HepG2 (cell line): Measurements from ENCODE around the gene SDC4. TPM values are rescaled to one million over a fixed set of nuclear protein-coding genes. Genes with fewer than 3 reads are reported as not detected.
A peak's percentile ranks its signal among the peaks of the same experiment; 100 is the strongest.

Experiments
- CBX1 ChIP-seq: IDR thresholded peaks from one replicate; pipeline ENCODE4 v1.6.1; 2016; ENCODE audit warnings: antibody characterized with exemption, low read depth
- ELF3 ChIP-seq: IDR thresholded peaks from 2 replicates; pipeline ENCODE4 v1.6.1; 2016; ENCODE audit warnings: missing genetic modification reagents, missing compliant biosample characterization
- FOXA1 ChIP-seq, 2 experiments: fragments of 450-650 bp in 1 of 2; sonication (generic) in 1 of 2; formaldehyde crosslinking in 1 of 2; IDR thresholded peaks; 2 replicates each; pipeline versions ENCODE4 v1.4.0 to v1.6.1; 2016 to 2020; ENCODE audit warnings: missing genetic modification reagents in 1 of 2
- GATAD2A ChIP-seq: IDR thresholded peaks from 2 replicates; pipeline ENCODE4 v1.6.1; 2016
- MED1 ChIP-seq: sonication (generic); formaldehyde crosslinking; IDR thresholded peaks from 2 replicates; pipeline ENCODE4 v1.4.0; 2020; ENCODE audit warnings: missing genetic modification reagents
- PHF5A ChIP-seq: IDR thresholded peaks from one replicate; pipeline ENCODE4 v1.6.1; 2018; ENCODE audit warnings: low read depth, missing genetic modification reagents; ENCODE audit not compliant: unreplicated experiment
- SIN3B ChIP-seq: fragments of 150-350 bp; IDR thresholded peaks from 2 replicates; pipeline ENCODE4 v1.6.1; 2014; ENCODE audit warnings: low read length
- SMAD9 ChIP-seq: sonication (generic); formaldehyde crosslinking; IDR thresholded peaks from 2 replicates; pipeline ENCODE4 v1.5.1; 2020; ENCODE audit warnings: mild to moderate bottlenecking, missing genetic modification reagents
- SMARCC2 ChIP-seq: fragments of 450-650 bp; IDR thresholded peaks from 2 replicates; pipeline ENCODE4 v1.6.1; 2017; ENCODE audit warnings: antibody characterized with exemption, mild to moderate bottlenecking
- ZBTB8A ChIP-seq: sonication (generic); formaldehyde crosslinking; IDR thresholded peaks from 2 replicates; pipeline ENCODE4 v1.4.0; 2020; ENCODE audit warnings: mild to moderate bottlenecking, low read depth, missing genetic modification reagents, borderline replicate concordance
- ZNF253 ChIP-seq: sonication (generic); formaldehyde crosslinking; IDR thresholded peaks from 2 replicates; pipeline ENCODE4 v1.8.0; 2022; ENCODE audit warnings: mild to moderate bottlenecking, missing genetic modification reagents, borderline replicate concordance
- ZNF451 ChIP-seq: sonication (generic); formaldehyde crosslinking; IDR thresholded peaks from 2 replicates; pipeline ENCODE4 v1.5.0; 2020; ENCODE audit warnings: mild to moderate bottlenecking, missing genetic modification reagents
- ZNF468 ChIP-seq: sonication (generic); formaldehyde crosslinking; IDR thresholded peaks from 2 replicates; pipeline ENCODE4 v1.8.0; 2022; ENCODE audit warnings: mild to moderate bottlenecking, moderate library complexity, missing genetic modification reagents
- ZUFSP ChIP-seq: sonication (generic); formaldehyde crosslinking; IDR thresholded peaks from 2 replicates; pipeline ENCODE4 v1.9.0; 2021; ENCODE audit warnings: missing genetic modification reagents, mild to moderate bottlenecking, borderline replicate concordance
- polyA plus RNA-seq, 8 experiments: library from polyadenylated mRNA; depleted of rRNA in 3 of 8; stranded (reverse) in 7 of 8; unstranded in 1 of 8; fragments of >200 nt; fragmentation: Illumina TruSeq in 4 of 8; extraction: Trizol in 4 of 8; gene quantifications; 2 replicates each; pipeline versions ENCODE4 v1.2.1 to v1.2.3, GENCODE V29; 2011 to 2016; ENCODE audit warnings: low read depth in 4 of 8, missing spikeins in 1 of 8, mixed read lengths in 1 of 8; ENCODE audit not compliant: insufficient read depth in 1 of 8
- total RNA-seq, 5 experiments: library from RNA; depleted of rRNA; stranded (reverse); fragments of >200 nt; fragmentation: Illumina TruSeq; extraction: Trizol; gene quantifications; 2 replicates each; pipeline ENCODE4 v1.2.3, GENCODE V29; 2016; ENCODE audit warnings: low read depth in 1 of 5
- TF ChIP-seq, protein P1 (sequence below), 2 experiments: sonication (generic) in 1 of 2; formaldehyde crosslinking in 1 of 2; IDR thresholded peaks; 2 replicates each; pipeline versions ENCODE4 v1.4.0 to v1.6.1; 2018 to 2020; ENCODE audit warnings: missing genetic modification reagents in 2 of 2, borderline replicate concordance in 1 of 2, low read depth in 1 of 2, mild to moderate bottlenecking in 1 of 2, missing biosample characterization in 1 of 2
- TF ChIP-seq, protein P2 (sequence below): IDR thresholded peaks from 2 replicates; pipeline ENCODE4 v1.6.1; 2012; ENCODE audit warnings: low read depth, low read length, improper control_type of control experiment
- TF ChIP-seq, protein P3 (sequence below): IDR thresholded peaks from 2 replicates; pipeline ENCODE4 v1.6.1; 2016; ENCODE audit warnings: low read depth, control low read depth
- TF ChIP-seq, protein P4 (sequence below): IDR thresholded peaks from 2 replicates; pipeline ENCODE4 v1.4.0; 2020; ENCODE audit warnings: mild to moderate bottlenecking, missing genetic modification reagents

SDC4 gene
- total and polyA plus RNA-seq, 2 of the 13 experiments (the other 11 are each of a cell fraction or from before 2014, with no cell fraction given), result 49.0 to 65.1 TPM

- TF ChIP-seq, protein P1, sequence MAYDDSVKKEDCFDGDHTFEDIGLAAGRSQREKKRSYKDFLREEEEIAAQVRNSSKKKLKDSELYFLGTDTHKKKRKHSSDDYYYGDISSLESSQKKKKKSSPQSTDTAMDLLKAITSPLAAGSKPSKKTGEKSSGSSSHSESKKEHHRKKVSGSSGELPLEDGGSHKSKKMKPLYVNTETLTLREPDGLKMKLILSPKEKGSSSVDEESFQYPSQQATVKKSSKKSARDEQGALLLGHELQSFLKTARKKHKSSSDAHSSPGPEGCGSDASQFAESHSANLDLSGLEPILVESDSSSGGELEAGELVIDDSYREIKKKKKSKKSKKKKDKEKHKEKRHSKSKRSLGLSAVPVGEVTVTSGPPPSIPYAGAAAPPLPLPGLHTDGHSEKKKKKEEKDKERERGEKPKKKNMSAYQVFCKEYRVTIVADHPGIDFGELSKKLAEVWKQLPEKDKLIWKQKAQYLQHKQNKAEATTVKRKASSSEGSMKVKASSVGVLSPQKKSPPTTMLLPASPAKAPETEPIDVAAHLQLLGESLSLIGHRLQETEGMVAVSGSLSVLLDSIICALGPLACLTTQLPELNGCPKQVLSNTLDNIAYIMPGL (CRISPR knock-in tag; IDR thresholded peaks at IDR 0.05; ENCODE audit: borderline replicate concordance in 1 of 2, low read depth in 1 of 2), result 0 out of 4 replicates have a peak, but pooled peaks of 1 of the 2 experiments have one; percentile 17
- no peak for TF ChIP-seq SMARCC2
- TF ChIP-seq ZUFSP (CRISPR knock-in tag), result no peak
- TF ChIP-seq, protein P2, sequence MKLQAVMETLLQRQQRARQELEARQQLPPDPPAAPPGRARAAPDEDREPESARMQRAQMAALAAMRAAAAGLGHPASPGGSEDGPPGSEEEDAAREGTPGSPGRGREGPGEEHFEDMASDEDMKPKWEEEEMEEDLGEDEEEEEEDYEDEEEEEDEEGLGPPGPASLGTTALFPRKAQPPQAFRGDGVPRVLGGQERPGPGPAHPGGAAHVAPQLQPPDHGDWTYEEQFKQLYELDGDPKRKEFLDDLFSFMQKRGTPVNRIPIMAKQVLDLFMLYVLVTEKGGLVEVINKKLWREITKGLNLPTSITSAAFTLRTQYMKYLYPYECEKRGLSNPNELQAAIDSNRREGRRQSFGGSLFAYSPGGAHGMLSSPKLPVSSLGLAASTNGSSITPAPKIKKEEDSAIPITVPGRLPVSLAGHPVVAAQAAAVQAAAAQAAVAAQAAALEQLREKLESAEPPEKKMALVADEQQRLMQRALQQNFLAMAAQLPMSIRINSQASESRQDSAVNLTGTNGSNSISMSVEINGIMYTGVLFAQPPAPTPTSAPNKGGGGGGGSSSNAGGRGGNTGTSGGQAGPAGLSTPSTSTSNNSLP, result peak; percentile 1; the same call in 1 of the 2 replicates
- TF ChIP-seq ZBTB8A, result 0 out of 2 replicates have a peak, but pooled peaks have one; percentile 20
- peak; percentile 66 for TF ChIP-seq CBX1
- TF ChIP-seq MED1, result no peak
- no peak for TF ChIP-seq GATAD2A
- TF ChIP-seq PHF5A (CRISPR knock-in tag), result no peak
- TF ChIP-seq SMAD9, result no peak
- TF ChIP-seq FOXA1 (IDR thresholded peaks at IDR 0.05), result no peak
- no peak for TF ChIP-seq FOXA1 (CRISPR knock-in tag; IDR thresholded peaks at IDR 0.05)
- TF ChIP-seq ZNF451 (CRISPR knock-in tag), result 0 out of 2 replicates have a peak, but pooled peaks have one; percentile 36
- TF ChIP-seq ZNF468 (CRISPR knock-in tag), result no peak
- TF ChIP-seq ELF3 (CRISPR knock-in tag), result no peak
- TF ChIP-seq, protein P3, sequence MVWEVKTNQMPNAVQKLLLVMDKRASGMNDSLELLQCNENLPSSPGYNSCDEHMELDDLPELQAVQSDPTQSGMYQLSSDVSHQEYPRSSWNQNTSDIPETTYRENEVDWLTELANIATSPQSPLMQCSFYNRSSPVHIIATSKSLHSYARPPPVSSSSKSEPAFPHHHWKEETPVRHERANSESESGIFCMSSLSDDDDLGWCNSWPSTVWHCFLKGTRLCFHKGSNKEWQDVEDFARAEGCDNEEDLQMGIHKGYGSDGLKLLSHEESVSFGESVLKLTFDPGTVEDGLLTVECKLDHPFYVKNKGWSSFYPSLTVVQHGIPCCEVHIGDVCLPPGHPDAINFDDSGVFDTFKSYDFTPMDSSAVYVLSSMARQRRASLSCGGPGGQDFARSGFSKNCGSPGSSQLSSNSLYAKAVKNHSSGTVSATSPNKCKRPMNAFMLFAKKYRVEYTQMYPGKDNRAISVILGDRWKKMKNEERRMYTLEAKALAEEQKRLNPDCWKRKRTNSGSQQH (CRISPR knock-in tag), result no peak
- TF ChIP-seq, protein P4, sequence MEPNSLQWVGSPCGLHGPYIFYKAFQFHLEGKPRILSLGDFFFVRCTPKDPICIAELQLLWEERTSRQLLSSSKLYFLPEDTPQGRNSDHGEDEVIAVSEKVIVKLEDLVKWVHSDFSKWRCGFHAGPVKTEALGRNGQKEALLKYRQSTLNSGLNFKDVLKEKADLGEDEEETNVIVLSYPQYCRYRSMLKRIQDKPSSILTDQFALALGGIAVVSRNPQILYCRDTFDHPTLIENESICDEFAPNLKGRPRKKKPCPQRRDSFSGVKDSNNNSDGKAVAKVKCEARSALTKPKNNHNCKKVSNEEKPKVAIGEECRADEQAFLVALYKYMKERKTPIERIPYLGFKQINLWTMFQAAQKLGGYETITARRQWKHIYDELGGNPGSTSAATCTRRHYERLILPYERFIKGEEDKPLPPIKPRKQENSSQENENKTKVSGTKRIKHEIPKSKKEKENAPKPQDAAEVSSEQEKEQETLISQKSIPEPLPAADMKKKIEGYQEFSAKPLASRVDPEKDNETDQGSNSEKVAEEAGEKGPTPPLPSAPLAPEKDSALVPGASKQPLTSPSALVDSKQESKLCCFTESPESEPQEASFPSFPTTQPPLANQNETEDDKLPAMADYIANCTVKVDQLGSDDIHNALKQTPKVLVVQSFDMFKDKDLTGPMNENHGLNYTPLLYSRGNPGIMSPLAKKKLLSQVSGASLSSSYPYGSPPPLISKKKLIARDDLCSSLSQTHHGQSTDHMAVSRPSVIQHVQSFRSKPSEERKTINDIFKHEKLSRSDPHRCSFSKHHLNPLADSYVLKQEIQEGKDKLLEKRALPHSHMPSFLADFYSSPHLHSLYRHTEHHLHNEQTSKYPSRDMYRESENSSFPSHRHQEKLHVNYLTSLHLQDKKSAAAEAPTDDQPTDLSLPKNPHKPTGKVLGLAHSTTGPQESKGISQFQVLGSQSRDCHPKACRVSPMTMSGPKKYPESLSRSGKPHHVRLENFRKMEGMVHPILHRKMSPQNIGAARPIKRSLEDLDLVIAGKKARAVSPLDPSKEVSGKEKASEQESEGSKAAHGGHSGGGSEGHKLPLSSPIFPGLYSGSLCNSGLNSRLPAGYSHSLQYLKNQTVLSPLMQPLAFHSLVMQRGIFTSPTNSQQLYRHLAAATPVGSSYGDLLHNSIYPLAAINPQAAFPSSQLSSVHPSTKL (CRISPR knock-in tag), result 0 out of 2 replicates have a peak, but pooled peaks have one; percentile 1
- 0 out of 2 replicates have a peak, but pooled peaks have one; percentile 14 for TF ChIP-seq SIN3B
- TF ChIP-seq ZNF253 (CRISPR knock-in tag), result no peak
Measured at GRCh38 chr20:45337367-45338120, 10.7 kb downstream of the SDC4 start (continued).
